ENCODE measurements around the gene IAH1. TPM values are rescaled to one million over a fixed set of nuclear protein-coding genes. Genes with fewer than 3 reads are reported as not detected.

Gene IAH1
- total and polyA plus RNA-seq, 3 experiments from 2014 or later = 76.9 to 81.0 (median 79.1) TPM

DNA sequence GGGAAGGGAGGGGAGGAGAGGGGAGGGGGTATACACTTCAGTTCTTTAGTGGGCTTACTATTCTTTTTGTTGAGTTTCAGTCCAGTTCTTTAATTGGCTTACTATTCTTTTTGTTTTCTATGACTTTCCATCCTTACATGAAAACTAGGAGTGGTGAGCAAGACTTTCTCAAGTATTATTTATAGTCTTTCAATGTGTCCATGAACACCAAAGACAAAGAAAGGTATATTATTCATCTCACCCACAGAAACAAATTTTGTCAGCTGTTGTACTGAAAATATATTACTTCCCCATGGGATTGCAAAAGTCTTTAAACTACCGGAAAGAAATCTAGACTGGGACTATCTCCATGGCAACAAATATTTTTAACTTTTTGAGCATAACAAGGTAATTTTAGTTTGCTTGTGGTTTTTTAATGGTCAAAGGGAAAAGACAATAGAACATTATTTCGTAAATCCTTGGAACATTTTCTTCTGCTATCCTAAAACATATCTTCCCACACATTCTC lies 63.7 kb downstream of the IAH1 start:
- H3K4me1 Mint-ChIP-seq = peaks cover 13 to 25% (median 22%) of the 10 kb centered on the region in 3 donors
- H3K36me3 ChIP-seq (ENCODE audit: insufficient read depth, low read length) = peaks cover 11% of the 10 kb centered on the region
- H3K9me3 Mint-ChIP-seq = no peaks in the 10 kb centered on the region
- H3K4me3 ChIP-seq (ENCODE audit: low read length) = no peak overlapping the region
- no peak overlapping the region for H3K27ac ChIP-seq (ENCODE audit: low read depth, low read length)
- no peak for DNase-seq
- ChIA-PET POLR2A (no interaction called here), CTCF (interaction anchor here (0.7 kb wide), 1 partner anchor 17 kb away, joined by 3 read pairs; the partner anchor contains the start of gene ADAM17)
- no peaks in the 10 kb centered on the region for H3K9me3 ChIP-seq (ENCODE audit: low read length)
- H3K4me1 ChIP-seq (ENCODE audit: insufficient read depth, low read length) = no peaks in the 10 kb centered on the region
- no peaks in the 10 kb centered on the region for H3K27me3 ChIP-seq (ENCODE audit: insufficient read depth, low read length, poor library complexity, severe bottlenecking)
- H3K27me3 Mint-ChIP-seq = no peaks in the 10 kb centered on the region
- H3K4me3 Mint-ChIP-seq = no peak overlapping the region
- H3K36me3 Mint-ChIP-seq = peaks cover 0 to 59% (median 15%) of the 10 kb centered on the region in 3 donors
- peak overlapping the region in 1 of 8 donors; percentile 6 for H3K27ac Mint-ChIP-seq

Other genes starting within 250 kb of the IAH1 start
- gene ITGB1BP1, start 51.0 kb upstream of the IAH1 start, total RNA-seq = 100 to 1,000 TPM; 185 to 195 TPM
- gene ITGB1BP1, start 51.0 kb upstream of the IAH1 start, polyA plus RNA-seq = 200 TPM
- gene CPSF3, start 50.9 kb upstream of the IAH1 start, total RNA-seq = 10 to 100 TPM; 79.0 to 83.9 TPM
- 28.6 TPM for gene CPSF3, start 50.9 kb upstream of the IAH1 start, polyA plus RNA-seq
- gene ADAM17, start 81.3 kb downstream of the IAH1 start, total RNA-seq = 10 to 100 TPM; 17.9 to 20.9 TPM
- 12.6 TPM for gene ADAM17, start 81.3 kb downstream of the IAH1 start, polyA plus RNA-seq
- gene YWHAQ, start 156.4 kb downstream of the IAH1 start, total RNA-seq = 100 to 1,000 TPM; 560 to 565 TPM
- 358 TPM for gene YWHAQ, start 156.4 kb downstream of the IAH1 start, polyA plus RNA-seq

All from CD8-positive, alpha-beta memory T cell (primary cell).